Loucy (cell line): ENCODE measurements around the gene CEP83.

ENCODE experiments used
- H2AFZ ChIP-seq: fragments of 200-600 bp; sonication (generic); 2 replicates; pipeline ENCODE4 v1.6.0; 2016; ENCODE audit warnings: antibody characterized with exemption, mild to moderate bottlenecking, low read length, moderate library complexity
- H3F3A ChIP-seq: fragments of 200-600 bp; 2 replicates; pipeline ENCODE4 v1.6.0; 2016; ENCODE audit warnings: antibody characterized with exemption, low read depth, mild to moderate bottlenecking
- H3K27me3 ChIP-seq: fragments of 200-600 bp; sonication (generic); 2 replicates; pipeline ENCODE4 v1.6.1; 2014; ENCODE audit warnings: low read length, mild to moderate bottlenecking; ENCODE audit not compliant: insufficient read depth, poor library complexity, severe bottlenecking
- H3K36me3 ChIP-seq: fragments of 200-600 bp; sonication (generic); 2 replicates; pipeline ENCODE4 v1.6.1; 2016; ENCODE audit warnings: low read length; ENCODE audit not compliant: insufficient read depth
- H3K4me1 ChIP-seq: fragments of 200-600 bp; sonication (generic); 2 replicates; pipeline ENCODE4 v1.5.1; 2014; ENCODE audit warnings: low read length, mild to moderate bottlenecking; ENCODE audit not compliant: insufficient read depth, poor library complexity, severe bottlenecking
- H3K4me2 ChIP-seq: fragments of 200-600 bp; sonication (generic); 2 replicates; pipeline ENCODE4 v1.6.0; 2014; ENCODE audit warnings: antibody characterized with exemption, low read length, low read depth, mild to moderate bottlenecking; ENCODE audit not compliant: poor library complexity, severe bottlenecking
- H3K4me3 ChIP-seq: fragments of 200-600 bp; sonication (generic); 2 replicates; pipeline ENCODE4 v1.5.1; 2014; ENCODE audit warnings: low read length, mild to moderate bottlenecking, mixed read lengths; ENCODE audit not compliant: poor library complexity, severe bottlenecking
- H3K79me2 ChIP-seq: fragments of 200-600 bp; sonication (generic); 2 replicates; pipeline ENCODE4 v1.6.1; 2014; ENCODE audit warnings: low read length; ENCODE audit not compliant: insufficient read depth
- H3K9ac ChIP-seq: fragments of 200-600 bp; sonication (generic); 2 replicates; pipeline ENCODE4 v1.6.0; 2014; ENCODE audit warnings: mild to moderate bottlenecking, low read depth, low read length, moderate library complexity; ENCODE audit not compliant: poor library complexity, severe bottlenecking
- H3K9me2 ChIP-seq: fragments of 200-600 bp; sonication (generic); replicated peaks from 2 replicates; pipeline ENCODE4 v1.6.1; 2016; ENCODE audit warnings: low read depth, low read length, mixed read lengths
- H3K9me3 ChIP-seq: fragments of 200-600 bp; sonication (generic); 2 replicates; pipeline ENCODE4 v1.6.1; 2014; ENCODE audit warnings: mild to moderate bottlenecking, antibody characterized with exemption, low read length, low read depth; ENCODE audit not compliant: insufficient read depth
- H4K20me1 ChIP-seq: fragments of 200-600 bp; sonication (generic); 2 replicates; pipeline ENCODE4 v1.6.0; 2014; ENCODE audit warnings: antibody characterized with exemption, low read length, mild to moderate bottlenecking; ENCODE audit not compliant: insufficient read depth, poor library complexity, severe bottlenecking
- CTCF ChIP-seq: fragments of 200-600 bp; sonication (generic); conservative IDR thresholded peaks from 2 replicates; pipeline ENCODE4 v1.5.1; 2014; ENCODE audit warnings: mild to moderate bottlenecking, antibody characterized with exemption, low read length
- EZH2phosphoT487 ChIP-seq: fragments of 200-600 bp; IDR thresholded peaks from 2 replicates; pipeline ENCODE4 v1.6.1; 2018; ENCODE audit warnings: antibody characterized with exemption, mild to moderate bottlenecking, moderate library complexity, borderline replicate concordance

Gene CEP83

GRCh38 chr12:94297096-94297699, 162.5 kb downstream of the CEP83 start:
- no peak overlapping the region for H3K4me3 ChIP-seq
- no peak for TF ChIP-seq EZH2phosphoT487
- TF ChIP-seq CTCF: no peak
- peaks cover 8% of the 10 kb centered on the region for H3K4me1 ChIP-seq
- H3K9me2 ChIP-seq: no peaks in the 10 kb centered on the region
- H3K36me3 ChIP-seq: peaks cover 37% of the 10 kb centered on the region; the same call in 1 of the 2 replicates
- no peaks in the 10 kb centered on the region for H3K9me3 ChIP-seq
- H3F3A ChIP-seq: no peaks in the 10 kb centered on the region
- H2AFZ ChIP-seq: no peak overlapping the region
- no peaks in the 10 kb centered on the region for H4K20me1 ChIP-seq
- no peaks in the 10 kb centered on the region for H3K79me2 ChIP-seq
- no peak overlapping the region for H3K9ac ChIP-seq
- no peak overlapping the region for H3K4me2 ChIP-seq
- no peaks in the 10 kb centered on the region for H3K27me3 ChIP-seq

GRCh38 chr12:94290353-94290752, 169.3 kb downstream of the CEP83 start:
- Histone ChIP-seq H2AFZ (no peak overlapping the region), H3F3A (no peaks in the 10 kb centered on the region), H3K27me3 (no peaks in the 10 kb centered on the region), H3K9ac (no peak overlapping the region), H3K4me3 (no peak overlapping the region), H3K4me1 (peaks cover 8% of the 10 kb centered on the region), H3K4me2 (no peak overlapping the region), H3K9me3 (no peaks in the 10 kb centered on the region), H3K9me2 (no peaks in the 10 kb centered on the region), H3K36me3 (peaks cover 12% of the 10 kb centered on the region; the same call in 1 of the 2 replicates), H3K79me2 (no peaks in the 10 kb centered on the region), H4K20me1 (no peaks in the 10 kb centered on the region)
- TF ChIP-seq EZH2phosphoT487 (no peak), CTCF (no peak)

- H3K79me2 ChIP-seq: no peaks in the 10 kb centered on the region
These were observed 170.0 kb downstream of the CEP83 start for GRCh38 chr12:94289461-94290312.

More at GRCh38 chr12:94289461-94290312, 170.0 kb downstream of the CEP83 start:
- H3K9me3 ChIP-seq: no peaks in the 10 kb centered on the region
- H3K9me2 ChIP-seq: no peaks in the 10 kb centered on the region
- TF ChIP-seq CTCF: no peak
- no peak for TF ChIP-seq EZH2phosphoT487
- H3K4me3 ChIP-seq: no peak overlapping the region
- H3K4me1 ChIP-seq: peaks cover 4% of the 10 kb centered on the region
- no peaks in the 10 kb centered on the region for H4K20me1 ChIP-seq
- H3K4me2 ChIP-seq: no peak overlapping the region
- H3K27me3 ChIP-seq: no peaks in the 10 kb centered on the region
- no peak overlapping the region for H3K9ac ChIP-seq
- no peak overlapping the region for H2AFZ ChIP-seq
- no peaks in the 10 kb centered on the region for H3F3A ChIP-seq
- H3K36me3 ChIP-seq: peaks cover 7% of the 10 kb centered on the region; the same call in 1 of the 2 replicates
